ENCODE data around the gene GPR84.

DNA sequence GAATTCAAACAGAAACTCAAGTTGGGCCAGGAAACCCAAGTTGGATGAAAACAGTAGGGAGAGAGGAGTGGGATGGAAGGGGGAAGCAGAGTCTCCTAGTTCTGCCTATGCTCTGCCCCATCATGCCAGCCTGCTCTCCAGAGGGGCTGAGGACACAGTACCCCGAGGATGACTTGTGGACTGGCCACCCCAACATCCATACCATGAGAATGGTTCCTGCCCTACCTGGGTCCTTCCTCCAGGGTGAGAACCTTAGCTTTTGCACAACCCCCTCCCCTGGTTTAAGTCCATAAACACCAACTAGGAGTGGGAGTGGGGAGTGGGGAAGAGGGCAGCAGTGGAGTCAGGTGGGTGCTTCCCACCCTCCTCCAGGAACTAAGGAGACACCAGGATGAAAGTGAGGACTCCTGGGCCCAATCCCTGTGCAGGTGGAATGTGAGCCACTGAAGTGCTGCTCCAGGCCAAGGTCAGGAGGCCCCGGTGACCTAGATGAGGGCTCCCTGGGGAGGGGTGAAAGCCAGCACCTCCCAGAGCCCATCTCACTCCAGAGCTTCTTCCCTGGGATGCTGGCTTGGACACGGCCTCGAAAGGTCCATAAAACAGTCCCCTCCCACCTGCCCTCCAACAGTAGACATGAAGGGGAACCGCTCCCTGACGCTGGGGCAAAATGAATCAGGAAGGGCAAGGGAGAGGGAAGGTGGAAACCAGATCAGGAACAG lies 13.7 kb upstream of the GPR84 start:
- TF ChIP-seq RBFOX2 (IDR thresholded peaks at IDR 0.05; ENCODE audit: low read depth, low read length) = no peak
- no peak for TF ChIP-seq SRSF1 (optimal IDR thresholded peaks at IDR 0.05; ENCODE audit: low read depth, low read length)
- TF ChIP-seq GFI1 (CRISPR knock-in tag; IDR thresholded peaks at IDR 0.05; ENCODE audit: borderline replicate concordance) = no peak
- no peak for TF ChIP-seq FOXO1 (CRISPR knock-in tag; IDR thresholded peaks at IDR 0.05)
- no peak for TF ChIP-seq HNRNPL (IDR thresholded peaks at IDR 0.05; ENCODE audit: low read depth, low read length)
- TF ChIP-seq, protein P1, sequence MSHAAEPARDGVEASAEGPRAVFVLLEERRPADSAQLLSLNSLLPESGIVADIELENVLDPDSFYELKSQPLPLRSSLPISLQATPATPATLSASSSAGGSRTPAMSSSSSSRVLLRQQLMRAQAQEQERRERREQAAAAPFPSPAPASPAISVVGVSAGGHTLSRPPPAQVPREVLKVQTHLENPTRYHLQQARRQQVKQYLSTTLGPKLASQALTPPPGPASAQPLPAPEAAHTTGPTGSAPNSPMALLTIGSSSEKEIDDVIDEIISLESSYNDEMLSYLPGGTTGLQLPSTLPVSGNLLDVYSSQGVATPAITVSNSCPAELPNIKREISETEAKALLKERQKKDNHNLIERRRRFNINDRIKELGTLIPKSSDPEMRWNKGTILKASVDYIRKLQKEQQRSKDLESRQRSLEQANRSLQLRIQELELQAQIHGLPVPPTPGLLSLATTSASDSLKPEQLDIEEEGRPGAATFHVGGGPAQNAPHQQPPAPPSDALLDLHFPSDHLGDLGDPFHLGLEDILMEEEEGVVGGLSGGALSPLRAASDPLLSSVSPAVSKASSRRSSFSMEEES (CRISPR knock-in tag; IDR thresholded peaks at IDR 0.05) = no peak
- TF ChIP-seq MIER2 (CRISPR knock-in tag; IDR thresholded peaks at IDR 0.05) = no peak
- TF ChIP-seq, protein P2, sequence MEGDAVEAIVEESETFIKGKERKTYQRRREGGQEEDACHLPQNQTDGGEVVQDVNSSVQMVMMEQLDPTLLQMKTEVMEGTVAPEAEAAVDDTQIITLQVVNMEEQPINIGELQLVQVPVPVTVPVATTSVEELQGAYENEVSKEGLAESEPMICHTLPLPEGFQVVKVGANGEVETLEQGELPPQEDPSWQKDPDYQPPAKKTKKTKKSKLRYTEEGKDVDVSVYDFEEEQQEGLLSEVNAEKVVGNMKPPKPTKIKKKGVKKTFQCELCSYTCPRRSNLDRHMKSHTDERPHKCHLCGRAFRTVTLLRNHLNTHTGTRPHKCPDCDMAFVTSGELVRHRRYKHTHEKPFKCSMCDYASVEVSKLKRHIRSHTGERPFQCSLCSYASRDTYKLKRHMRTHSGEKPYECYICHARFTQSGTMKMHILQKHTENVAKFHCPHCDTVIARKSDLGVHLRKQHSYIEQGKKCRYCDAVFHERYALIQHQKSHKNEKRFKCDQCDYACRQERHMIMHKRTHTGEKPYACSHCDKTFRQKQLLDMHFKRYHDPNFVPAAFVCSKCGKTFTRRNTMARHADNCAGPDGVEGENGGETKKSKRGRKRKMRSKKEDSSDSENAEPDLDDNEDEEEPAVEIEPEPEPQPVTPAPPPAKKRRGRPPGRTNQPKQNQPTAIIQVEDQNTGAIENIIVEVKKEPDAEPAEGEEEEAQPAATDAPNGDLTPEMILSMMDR (CRISPR knock-in tag; IDR thresholded peaks at IDR 0.05) = no peak
- no peak for TF ChIP-seq ELF1 (CRISPR knock-in tag; IDR thresholded peaks at IDR 0.05)
- no peak for TF ChIP-seq AKNA (CRISPR knock-in tag; IDR thresholded peaks at IDR 0.05; ENCODE audit: borderline replicate concordance)
